ENCODE data around the gene S100PBP. TPM values are rescaled to one million over a fixed set of nuclear protein-coding genes. Genes with fewer than 3 reads are reported as not detected.

The S100PBP gene
- total and polyA plus RNA-seq, 9 of the 15 experiments (the other 6 are each of a cell fraction or from before 2014, with no cell fraction given), result 22.9 to 60.2 (median 32.9) TPM

DNA sequence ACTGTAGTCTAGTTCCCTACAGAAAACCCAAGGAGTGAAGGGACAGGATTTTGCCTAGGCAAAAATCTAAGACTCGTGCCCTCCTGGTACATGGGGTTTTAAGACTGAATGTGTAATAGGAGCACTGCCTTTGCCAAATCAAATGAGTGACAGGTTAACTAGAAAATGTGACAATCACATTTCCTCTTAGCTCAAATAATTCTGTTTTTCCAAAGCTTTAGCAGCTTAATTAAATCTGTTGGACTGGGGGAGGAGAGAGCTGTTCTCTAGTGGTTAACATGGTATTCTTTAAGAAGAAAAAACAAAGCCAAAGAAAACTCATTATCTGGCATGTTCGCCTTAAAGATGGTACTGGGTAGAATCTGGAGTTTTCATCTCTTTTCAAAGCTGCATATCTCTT lies 40.7 kb downstream of the S100PBP start (continued):
- TF ChIP-seq, protein P1, sequence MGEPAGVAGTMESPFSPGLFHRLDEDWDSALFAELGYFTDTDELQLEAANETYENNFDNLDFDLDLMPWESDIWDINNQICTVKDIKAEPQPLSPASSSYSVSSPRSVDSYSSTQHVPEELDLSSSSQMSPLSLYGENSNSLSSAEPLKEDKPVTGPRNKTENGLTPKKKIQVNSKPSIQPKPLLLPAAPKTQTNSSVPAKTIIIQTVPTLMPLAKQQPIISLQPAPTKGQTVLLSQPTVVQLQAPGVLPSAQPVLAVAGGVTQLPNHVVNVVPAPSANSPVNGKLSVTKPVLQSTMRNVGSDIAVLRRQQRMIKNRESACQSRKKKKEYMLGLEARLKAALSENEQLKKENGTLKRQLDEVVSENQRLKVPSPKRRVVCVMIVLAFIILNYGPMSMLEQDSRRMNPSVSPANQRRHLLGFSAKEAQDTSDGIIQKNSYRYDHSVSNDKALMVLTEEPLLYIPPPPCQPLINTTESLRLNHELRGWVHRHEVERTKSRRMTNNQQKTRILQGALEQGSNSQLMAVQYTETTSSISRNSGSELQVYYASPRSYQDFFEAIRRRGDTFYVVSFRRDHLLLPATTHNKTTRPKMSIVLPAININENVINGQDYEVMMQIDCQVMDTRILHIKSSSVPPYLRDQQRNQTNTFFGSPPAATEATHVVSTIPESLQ (CRISPR knock-in tag; IDR thresholded peaks at IDR 0.05), result no peak

DNA sequence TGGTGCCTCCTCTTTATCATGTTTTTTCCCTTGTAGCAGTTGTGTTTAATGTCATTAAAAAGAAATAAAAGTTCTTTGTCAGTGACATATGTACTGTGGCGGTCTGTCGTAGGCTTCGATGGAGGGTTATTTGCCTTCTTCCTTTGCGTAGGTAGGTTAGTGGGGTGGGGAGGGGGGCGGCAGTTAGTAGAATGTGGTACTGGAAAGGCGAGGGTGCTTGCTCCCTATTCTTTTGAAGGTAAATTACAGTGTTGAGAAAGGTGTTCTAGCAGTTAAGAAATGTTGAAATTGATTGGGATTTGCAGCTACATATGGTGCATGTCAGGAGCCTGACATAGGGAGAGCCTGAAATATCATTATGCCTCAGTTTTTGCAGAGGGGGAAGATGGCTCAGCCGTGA lies 41.3 kb downstream of the S100PBP start:
- no peak overlapping the region for H3K27ac ChIP-seq (ENCODE audit: extremely low read depth, low read depth, low read length)
- no peak overlapping the region for H3K9ac ChIP-seq (ENCODE audit: insufficient read depth in 1 of 2, low read depth in 2 of 2, low read length in 2 of 2)
- intact Hi-C loops (cut with micrococcal nuclease) (no loop called here), in situ Hi-C loops (cut with MboI) (no loop called here)
- 91% methylated on average over 7 of the region's 7 CpGs for WGBS (ENCODE audit: insufficient coverage, low coverage, missing lambda C conversion rate)
- H3K36me3 ChIP-seq (ENCODE audit: control insufficient read depth, insufficient read depth, low read length), result peaks cover 79% of the 10 kb centered on the region
- CTCF ChIA-PET (ENCODE audit: low intra/inter-chr PET ratio), result no interaction called here
- no peak for ATAC-seq
- POLR2A ChIA-PET, result interaction anchor here (1.1 to 2.0 kb wide), 3 partner anchors 9 to 41 kb away, joined by 3 to 7 read pairs (median 4); partner anchors contain the start of genes S100PBP and YARS1
- H2AFZ ChIP-seq (ENCODE audit: low read depth, low read length), result no peak overlapping the region
- H3K4me1 ChIP-seq (replicated peaks in 1 of 2; ENCODE audit: control insufficient read depth in 2 of 2, insufficient read depth in 2 of 2, low read length in 2 of 2), result no peaks in the 10 kb centered on the region
- no peaks in the 10 kb centered on the region for H3K9me1 ChIP-seq (ENCODE audit: control insufficient read depth, insufficient read depth, low read length)
- BruUV-seq (replicated peaks), result no TSS peak
- H3K27me3 ChIP-seq (ENCODE audit: control insufficient read depth in 2 of 2, insufficient read depth in 2 of 2, low read length in 2 of 2), result no peaks in the 10 kb centered on the region
- no peaks in the 10 kb centered on the region for H3K79me2 ChIP-seq (ENCODE audit: control insufficient read depth, insufficient read depth, low read length)
- no peak for FAIRE-seq
- H4K20me1 ChIP-seq (replicated peaks; ENCODE audit: control insufficient read depth, insufficient read depth, low read length), result no peaks in the 10 kb centered on the region
- no peak overlapping the region for H3K4me2 ChIP-seq (ENCODE audit: insufficient read depth, low read length)
- H3K9me3 ChIP-seq (replicated peaks; ENCODE audit: control insufficient read depth, insufficient read depth, low read depth, low read length), result no peaks in the 10 kb centered on the region
- no peak overlapping the region for H3K4me3 ChIP-seq
- no peak for TF ChIP-seq SRSF7 (optimal IDR thresholded peaks at IDR 0.05; ENCODE audit: low read depth, low read length)
- no peak for TF ChIP-seq ATF7 (IDR thresholded peaks at IDR 0.05)
- TF ChIP-seq GABPB2 (CRISPR knock-in tag; conservative IDR thresholded peaks at IDR 0.05), result no peak
- no peak for TF ChIP-seq ZNF12 (CRISPR knock-in tag; IDR thresholded peaks at IDR 0.05)
- no peak for DNase-seq (ENCODE audit: extremely low read depth in 1 of 4, low spot score in 3 of 4)

Data from K562 (cell line).